ENCODE results near the gene TLN1.

Gene TLN1

DNA sequence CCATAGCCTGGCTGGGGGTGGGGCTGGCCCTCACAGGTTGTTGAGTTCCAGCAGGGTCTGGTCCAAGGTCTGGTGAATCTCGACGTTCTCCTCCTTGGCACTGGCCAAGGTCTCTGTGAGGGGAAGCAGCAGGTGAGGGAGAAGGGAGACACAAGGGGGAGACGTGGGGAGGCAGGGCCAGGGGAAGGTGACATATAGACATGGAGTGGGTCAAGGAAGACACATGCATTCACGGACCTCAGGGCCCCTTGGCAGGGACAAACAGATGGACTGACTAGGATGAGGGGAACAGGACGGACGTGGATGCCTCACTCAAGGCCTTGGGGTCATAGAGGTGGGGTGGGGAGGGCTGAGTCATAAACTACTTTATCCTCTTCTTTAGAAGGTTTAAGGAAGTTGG is 49.9 kb downstream of the TLN1 start:
- FAIRE-seq = no peak

GRCh38 chr9:35681341-35682002 is 50.5 kb downstream of the TLN1 start:
- FAIRE-seq = no peak

DNA sequence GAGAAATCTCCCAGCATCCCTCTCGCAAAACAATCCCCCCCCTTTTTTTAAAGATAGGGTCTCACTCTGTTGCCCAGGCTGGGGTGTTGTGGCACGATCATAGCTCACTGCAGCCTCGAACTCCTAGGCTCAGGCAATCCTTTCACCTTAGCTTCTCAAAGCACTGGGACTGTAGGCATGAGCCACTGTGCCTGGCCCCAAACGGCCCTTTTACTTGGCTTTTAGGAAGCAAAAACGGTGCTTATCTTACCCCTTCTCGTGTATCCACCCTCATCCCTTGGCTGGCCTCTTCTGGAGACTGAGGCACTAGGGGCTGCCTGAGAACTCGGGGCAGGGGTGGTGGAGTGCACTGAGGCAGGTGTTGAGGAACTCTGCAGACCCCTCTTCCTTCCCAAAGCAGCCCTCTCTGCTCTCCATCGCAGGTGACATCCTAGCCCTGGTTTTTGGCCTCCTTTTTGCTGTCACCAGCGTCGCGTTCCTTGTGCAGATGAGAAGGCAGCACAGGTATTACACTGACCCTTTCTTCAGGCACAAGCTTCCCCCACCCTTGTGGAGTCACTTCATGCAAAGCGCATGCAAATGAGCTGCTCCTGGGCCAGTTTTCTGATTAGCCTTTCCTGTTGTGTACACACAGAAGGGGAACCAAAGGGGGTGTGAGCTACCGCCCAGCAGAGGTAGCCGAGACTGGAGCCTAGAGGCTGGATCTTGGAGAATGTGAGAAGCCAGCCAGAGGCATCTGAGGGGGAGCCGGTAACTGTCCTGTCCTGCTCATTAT is 51.5 kb downstream of the TLN1 start:
- no peak for FAIRE-seq

DNA sequence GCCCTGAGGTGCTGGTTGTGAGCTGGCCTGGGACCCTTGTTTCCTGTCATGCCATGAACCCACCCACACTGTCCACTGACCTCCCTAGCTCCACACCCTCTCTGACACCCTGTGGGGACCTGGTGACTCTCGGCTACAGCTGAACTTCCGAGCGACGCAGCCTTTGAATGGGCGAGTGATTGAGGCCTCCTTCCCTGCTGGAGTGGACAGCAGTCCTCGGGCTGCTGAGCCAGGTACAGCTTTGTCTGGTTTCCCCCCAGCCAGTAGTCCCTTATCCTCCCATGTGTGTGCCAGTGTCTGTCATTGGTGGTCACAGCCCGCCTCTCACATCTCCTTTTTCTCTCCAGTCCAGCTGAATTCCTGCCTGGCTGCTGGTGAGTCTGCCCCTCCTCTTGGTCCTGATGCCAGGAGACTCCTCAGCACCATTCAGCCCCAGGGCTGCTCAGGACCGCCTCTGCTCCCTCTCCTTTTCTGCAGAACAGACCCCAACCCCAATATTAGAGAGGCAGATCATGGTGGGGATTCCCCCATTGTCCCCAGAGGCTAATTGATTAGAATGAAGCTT is 52.1 kb downstream of the TLN1 start:
- FAIRE-seq = no peak

- no peak for FAIRE-seq
Measured at GRCh38 chr9:35679091-35679490, 52.9 kb downstream of the TLN1 start.

DNA sequence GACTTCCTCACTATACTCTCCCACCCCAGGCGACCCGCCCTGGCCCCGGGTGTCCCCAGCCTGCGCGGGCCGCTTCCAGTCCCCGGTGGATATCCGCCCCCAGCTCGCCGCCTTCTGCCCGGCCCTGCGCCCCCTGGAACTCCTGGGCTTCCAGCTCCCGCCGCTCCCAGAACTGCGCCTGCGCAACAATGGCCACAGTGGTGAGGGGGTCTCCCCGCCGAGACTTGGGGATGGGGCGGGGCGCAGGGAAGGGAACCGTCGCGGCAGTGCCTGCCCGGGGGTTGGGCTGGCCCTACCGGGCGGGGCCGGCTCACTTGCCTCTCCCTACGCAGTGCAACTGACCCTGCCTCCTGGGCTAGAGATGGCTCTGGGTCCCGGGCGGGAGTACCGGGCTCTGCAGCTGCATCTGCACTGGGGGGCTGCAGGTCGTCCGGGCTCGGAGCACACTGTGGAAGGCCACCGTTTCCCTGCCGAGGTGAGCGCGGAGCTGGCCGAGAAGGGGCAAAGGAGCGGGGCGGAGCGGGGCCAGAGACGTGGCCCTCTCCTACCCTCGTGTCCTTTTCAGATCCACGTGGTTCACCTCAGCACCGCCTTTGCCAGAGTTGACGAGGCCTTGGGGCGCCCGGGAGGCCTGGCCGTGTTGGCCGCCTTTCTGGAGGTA is 56.1 kb downstream of the TLN1 start:
- FAIRE-seq = no peak

DNA sequence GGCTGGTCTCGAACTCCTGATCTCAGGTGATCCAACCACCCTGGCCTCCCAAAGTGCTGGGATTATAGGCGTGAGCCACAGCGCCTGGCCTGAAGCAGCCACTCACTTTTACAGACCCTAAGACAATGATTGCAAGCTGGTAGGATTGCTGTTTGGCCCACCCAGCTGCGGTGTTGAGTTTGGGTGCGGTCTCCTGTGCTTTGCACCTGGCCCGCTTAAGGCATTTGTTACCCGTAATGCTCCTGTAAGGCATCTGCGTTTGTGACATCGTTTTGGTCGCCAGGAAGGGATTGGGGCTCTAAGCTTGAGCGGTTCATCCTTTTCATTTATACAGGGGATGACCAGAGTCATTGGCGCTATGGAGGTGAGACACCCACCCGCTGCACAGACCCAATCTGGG is 56.8 kb downstream of the TLN1 start:
- no peak for FAIRE-seq

DNA sequence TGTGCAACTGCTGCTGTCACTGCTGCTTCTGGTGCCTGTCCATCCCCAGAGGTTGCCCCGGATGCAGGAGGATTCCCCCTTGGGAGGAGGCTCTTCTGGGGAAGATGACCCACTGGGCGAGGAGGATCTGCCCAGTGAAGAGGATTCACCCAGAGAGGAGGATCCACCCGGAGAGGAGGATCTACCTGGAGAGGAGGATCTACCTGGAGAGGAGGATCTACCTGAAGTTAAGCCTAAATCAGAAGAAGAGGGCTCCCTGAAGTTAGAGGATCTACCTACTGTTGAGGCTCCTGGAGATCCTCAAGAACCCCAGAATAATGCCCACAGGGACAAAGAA is 58.0 kb downstream of the TLN1 start:
- no peak for FAIRE-seq

GRCh38 chr9:35673132-35674024 is 58.6 kb downstream of the TLN1 start, which contains the start of gene CA9:
TSS of gene CA9 (plus strand) at chr9:35673928. CDS start at chr9:35673960, 32 bp downstream.
- no peak for FAIRE-seq

DNA sequence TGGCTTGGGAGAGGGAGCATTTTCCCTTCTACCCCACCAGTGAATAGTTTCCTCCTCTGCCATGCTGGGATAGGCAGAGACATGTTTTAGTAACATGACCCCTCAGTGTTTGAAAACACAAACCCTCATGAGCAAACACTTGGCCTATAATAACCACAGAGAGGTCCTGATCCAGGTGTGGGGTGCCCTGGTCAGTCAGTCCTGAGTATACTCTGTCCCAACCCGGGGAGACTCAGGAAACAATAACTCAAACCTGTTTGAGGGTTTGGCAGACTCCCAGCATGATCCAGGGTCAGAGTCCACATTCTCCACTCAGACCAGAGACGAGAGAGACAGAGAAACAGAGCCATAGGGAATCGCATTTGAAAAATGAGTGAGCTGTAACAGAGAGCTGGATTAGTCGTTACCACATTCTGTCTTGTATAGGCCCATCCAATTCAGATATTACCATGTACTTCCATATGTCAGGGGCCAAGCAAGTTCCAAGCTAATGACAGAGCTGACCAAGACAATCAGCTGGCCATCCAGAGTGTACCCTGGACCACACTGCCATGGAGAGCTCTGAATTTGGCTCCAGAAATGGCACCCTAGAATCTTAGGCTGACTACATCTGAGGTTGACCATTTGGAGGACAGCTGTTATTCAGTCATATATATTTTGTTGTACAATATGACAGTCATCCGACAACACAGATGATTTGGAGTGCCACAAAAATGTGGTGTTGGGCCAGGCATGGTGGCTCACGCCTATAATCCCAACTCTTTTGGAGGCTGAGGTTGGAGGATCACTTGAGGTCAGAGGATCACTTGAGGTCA is 62.5 kb downstream of the TLN1 start:
- FAIRE-seq = no peak

DNA sequence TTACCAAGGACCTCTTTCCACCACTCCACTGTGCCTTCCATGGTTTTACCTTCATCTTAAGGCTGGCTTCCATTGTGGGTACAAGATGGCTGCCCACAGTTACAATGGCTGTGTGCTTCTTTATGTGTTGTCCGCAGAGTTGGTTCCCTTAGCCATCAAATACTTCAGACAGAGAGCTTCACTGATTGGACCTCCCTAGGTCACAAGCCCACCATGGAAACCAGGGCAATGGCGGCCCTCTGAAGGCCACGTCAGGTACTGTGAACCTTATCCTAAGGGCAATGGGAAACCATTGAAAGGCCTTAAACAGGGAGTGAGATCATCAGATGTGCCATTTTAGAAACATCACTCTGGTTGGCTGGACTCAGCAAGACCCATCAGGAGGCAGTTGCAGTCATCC is 64.1 kb downstream of the TLN1 start:
- no peak for FAIRE-seq

DNA sequence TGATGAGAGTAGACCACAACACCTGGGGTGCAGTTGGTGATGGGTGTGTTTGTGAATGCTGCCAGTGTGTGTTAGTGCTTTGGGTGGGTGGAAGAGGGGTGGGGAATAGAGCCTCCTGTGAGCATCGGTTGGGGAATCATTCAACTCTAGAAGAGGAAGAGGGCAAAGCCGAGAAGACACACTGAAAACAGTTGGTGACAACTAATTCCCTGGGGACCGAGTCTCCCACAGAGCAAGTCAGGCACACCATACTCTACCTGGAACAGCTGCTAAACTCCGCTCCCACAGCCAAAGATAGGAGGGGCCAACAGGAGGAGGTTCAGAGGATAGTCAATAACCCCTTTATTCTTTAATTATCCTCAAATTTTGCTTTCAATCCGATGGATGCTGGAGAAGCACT is 65.4 kb downstream of the TLN1 start:
- no peak for FAIRE-seq

DNA sequence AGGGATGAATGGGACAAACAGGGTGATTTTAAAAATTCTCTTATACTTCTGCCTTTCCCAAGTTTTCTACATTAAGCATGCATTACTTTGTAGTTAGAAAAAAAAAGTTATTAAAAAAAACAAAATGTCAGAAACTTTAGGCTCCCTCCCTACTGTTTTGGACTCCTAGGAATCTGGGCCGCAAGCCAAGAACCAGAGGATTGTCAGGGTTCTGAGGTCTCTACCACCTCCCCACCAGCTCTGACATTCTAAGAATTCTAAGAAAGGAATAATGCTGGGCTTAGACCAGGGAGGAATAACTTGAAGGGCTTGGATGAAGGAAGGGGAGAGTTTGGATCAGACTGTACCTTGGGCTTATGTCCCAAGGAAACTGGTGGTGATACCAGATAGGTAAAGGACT is 66.0 kb downstream of the TLN1 start:
- FAIRE-seq = no peak

GRCh38 chr9:35665471-35665818 is 66.5 kb downstream of the TLN1 start:
- no peak for FAIRE-seq

DNA sequence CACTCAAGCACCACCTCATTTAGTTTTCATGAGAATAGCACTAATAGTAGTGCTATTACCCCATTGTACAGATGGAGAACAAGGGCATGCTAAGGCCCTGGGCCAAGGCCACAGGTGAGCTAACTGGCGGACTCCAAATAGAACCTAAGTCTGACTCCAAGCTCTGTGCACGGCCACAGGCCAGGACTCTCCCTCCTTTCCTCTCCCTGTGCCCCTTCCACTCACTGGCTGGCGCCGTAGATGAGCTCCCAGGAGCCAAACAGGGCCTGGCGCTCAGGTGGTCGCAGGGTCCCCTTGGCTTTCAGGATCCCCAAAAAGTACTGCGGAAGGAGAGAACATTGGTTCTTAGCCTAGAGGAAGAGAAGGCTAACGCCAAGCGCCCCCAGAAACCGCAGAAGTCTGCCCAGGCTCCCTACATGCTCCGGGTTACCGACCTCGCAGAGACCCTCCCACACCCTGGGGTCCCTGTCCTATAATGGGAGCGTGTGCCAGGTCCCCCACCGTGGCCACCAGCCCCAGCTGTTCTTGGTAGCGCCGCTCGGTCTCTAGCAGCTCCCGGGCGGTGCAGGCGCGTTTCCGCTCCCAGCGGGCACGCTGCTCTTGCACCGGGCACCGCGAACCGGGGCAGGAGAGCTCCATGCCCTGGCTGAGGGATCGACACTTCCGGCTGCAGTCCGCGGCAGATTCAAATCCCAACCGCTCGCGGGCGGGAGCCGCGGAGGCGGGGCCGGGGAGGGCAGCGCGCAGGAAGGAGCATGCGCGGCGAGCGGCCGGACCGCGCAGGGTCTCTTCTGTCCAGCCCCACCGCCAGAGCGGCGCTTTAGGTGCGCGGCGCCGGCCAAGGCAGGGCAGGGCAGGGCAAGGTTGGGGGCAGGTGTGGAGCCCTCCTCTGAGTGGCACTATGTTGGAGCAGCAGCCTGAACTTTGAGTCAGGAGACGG is 67.2 kb downstream of the TLN1 start, which contains the start of gene ARHGEF39:
TSS of gene ARHGEF39 (minus strand) at position 665 of the 940 bp plus-strand sequence. CDS start at position 639, 26 bp downstream.
- no peak for FAIRE-seq

DNA sequence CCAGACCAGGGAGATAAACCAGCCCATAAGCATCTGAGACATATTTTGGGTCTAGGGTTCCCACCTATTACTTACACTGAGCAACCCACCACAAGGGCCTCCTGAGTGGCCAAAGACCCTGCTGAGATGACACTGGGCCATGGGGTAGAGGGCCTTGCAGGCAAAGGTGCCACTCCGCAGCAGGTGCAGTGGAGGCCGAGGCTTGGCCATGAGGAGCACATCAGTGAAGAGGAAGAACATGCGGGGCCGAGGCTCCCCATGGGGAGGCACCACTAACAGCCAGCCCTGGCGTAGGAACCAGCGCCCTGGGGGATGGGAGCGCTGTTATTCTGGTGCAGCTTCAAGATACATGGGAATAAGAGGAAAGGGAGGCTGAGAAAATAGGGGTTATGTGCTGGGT is 69.6 kb downstream of the TLN1 start:
- FAIRE-seq = no peak

- FAIRE-seq = no peak
Measured at GRCh38 chr9:35661756-35662350, 70.1 kb downstream of the TLN1 start.

DNA sequence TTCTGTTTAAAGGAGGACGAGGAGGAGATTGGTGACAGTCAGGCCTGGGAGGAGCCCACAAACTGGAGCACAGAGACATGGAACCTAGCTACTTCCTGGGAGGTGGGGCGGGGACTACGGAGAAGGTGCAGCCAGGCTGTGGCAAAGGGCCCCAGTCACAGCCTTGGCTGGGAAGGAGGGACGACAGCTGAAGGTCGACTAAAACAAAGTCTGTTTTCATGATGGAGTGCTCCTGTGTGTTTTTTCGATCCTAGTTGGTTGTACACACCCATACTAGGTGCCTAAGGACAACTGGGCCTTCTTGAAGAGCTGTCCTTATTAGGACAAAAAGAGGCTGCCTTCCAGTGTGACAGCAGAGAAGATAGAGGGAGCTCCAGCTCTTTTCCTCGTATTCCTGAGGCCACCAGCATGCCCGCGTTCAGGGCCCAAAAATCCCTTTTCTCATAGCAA is 71.0 kb downstream of the TLN1 start:
- FAIRE-seq = no peak

GRCh38 chr9:35659340-35659739 is 72.7 kb downstream of the TLN1 start:
- FAIRE-seq = no peak

- no peak for FAIRE-seq
Measured at GRCh38 chr9:35658968-35659220, 73.1 kb downstream of the TLN1 start.
